ENCODE measurements around the gene GSE1. TPM values are rescaled to one million over a fixed set of nuclear protein-coding genes. Genes with fewer than 3 reads are reported as not detected.

The GSE1 gene
- total RNA-seq, 4 donors from 2014 or later, result 57.1 to 208 (median 90.5) TPM

GRCh38 chr16:85605051-85605911, 7.8 kb upstream of the GSE1 start:
- no peak for TF ChIP-seq CTCF (IDR thresholded peaks at IDR 0.05; ENCODE audit: low read depth)

- TF ChIP-seq CTCF (IDR thresholded peaks at IDR 0.05; ENCODE audit: low read depth), result no peak
These were observed 6.9 kb upstream of the GSE1 start for GRCh38 chr16:85605912-85606841.

- TF ChIP-seq CTCF (IDR thresholded peaks at IDR 0.05; ENCODE audit: low read depth), result no peak
These were observed 6.2 kb upstream of the GSE1 start for GRCh38 chr16:85606904-85607303.

- TF ChIP-seq CTCF (IDR thresholded peaks at IDR 0.05; ENCODE audit: low read depth), result no peak
These were observed 5.8 kb upstream of the GSE1 start for GRCh38 chr16:85607321-85607765.

GRCh38 chr16:85607796-85608514, 5.2 kb upstream of the GSE1 start:
- TF ChIP-seq CTCF (IDR thresholded peaks at IDR 0.05; ENCODE audit: low read depth), result no peak

GRCh38 chr16:85608515-85608885, 4.6 kb upstream of the GSE1 start:
- TF ChIP-seq CTCF (IDR thresholded peaks at IDR 0.05; ENCODE audit: low read depth), result no peak

All from subcutaneous adipose tissue (tissue), 4 donors.